HepG2 (cell line): Measurements from ENCODE around the gene GRIN2D. TPM values are rescaled to one million over a fixed set of nuclear protein-coding genes. Genes with fewer than 3 reads are reported as not detected.

Experiments used
- CEBPB ChIP-seq: IDR thresholded peaks from 2 replicates; pipeline ENCODE4 v1.6.1; 2011; ENCODE audit warnings: low read depth, low read length, improper control_type of control experiment, borderline replicate concordance
- ELF4 ChIP-seq: sonication (generic); formaldehyde crosslinking; IDR thresholded peaks from 2 replicates; pipeline ENCODE4 v1.5.0; 2020; ENCODE audit warnings: missing genetic modification reagents, mild to moderate bottlenecking, moderate library complexity, borderline replicate concordance
- KLF12 ChIP-seq: sonication (generic); formaldehyde crosslinking; IDR thresholded peaks from 2 replicates; pipeline ENCODE4 v1.4.0; 2020; ENCODE audit warnings: missing genetic modification reagents, borderline replicate concordance
- MEIS1 ChIP-seq: sonication (generic); formaldehyde crosslinking; IDR thresholded peaks from 2 replicates; pipeline ENCODE4 v1.9.0; 2021; ENCODE audit warnings: mild to moderate bottlenecking, missing genetic modification reagents, moderate library complexity, borderline replicate concordance
- SATB2 ChIP-seq: sonication (generic); formaldehyde crosslinking; IDR thresholded peaks from 2 replicates; pipeline ENCODE4 v1.5.0; 2020; ENCODE audit warnings: missing genetic modification reagents
- SMAD3 ChIP-seq: sonication (generic); formaldehyde crosslinking; IDR thresholded peaks from 2 replicates; pipeline ENCODE4 v1.4.0; 2020; ENCODE audit warnings: missing genetic modification reagents
- YEATS4 ChIP-seq: sonication (generic); formaldehyde crosslinking; IDR thresholded peaks from 2 replicates; pipeline ENCODE4 v1.4.0; 2020; ENCODE audit warnings: missing genetic modification reagents, borderline replicate concordance
- ZNF256 ChIP-seq: sonication (generic); formaldehyde crosslinking; conservative IDR thresholded peaks from 2 replicates; pipeline ENCODE4 v1.4.0; 2020; ENCODE audit warnings: missing genetic modification reagents
- ZNF274 ChIP-seq: sonication (generic); formaldehyde crosslinking; IDR thresholded peaks from 2 replicates; pipeline ENCODE4 v1.5.1; 2020; ENCODE audit warnings: mild to moderate bottlenecking, missing genetic modification reagents
- ZNF34 ChIP-seq: sonication (generic); formaldehyde crosslinking; IDR thresholded peaks from 2 replicates; pipeline ENCODE4 v1.4.0; 2020; ENCODE audit warnings: mild to moderate bottlenecking, missing genetic modification reagents, borderline replicate concordance
- ZNF660 ChIP-seq: sonication (generic); formaldehyde crosslinking; IDR thresholded peaks from 2 replicates; pipeline ENCODE4 v1.5.1; 2020; ENCODE audit warnings: mild to moderate bottlenecking, low read depth, missing genetic modification reagents, borderline replicate concordance
- ZNF883 ChIP-seq: sonication (generic); formaldehyde crosslinking; IDR thresholded peaks from 2 replicates; pipeline ENCODE4 v1.5.1; 2020; ENCODE audit warnings: mild to moderate bottlenecking, missing genetic modification reagents; ENCODE audit errors: not compliant biosample characterization
- polyA plus RNA-seq, 8 experiments: library from polyadenylated mRNA; depleted of rRNA in 3 of 8; stranded (reverse) in 7 of 8; unstranded in 1 of 8; fragments of >200 nt; fragmentation: Illumina TruSeq in 4 of 8; extraction: Trizol in 4 of 8; gene quantifications; 2 replicates each; pipeline versions ENCODE4 v1.2.1 to v1.2.3, GENCODE V29; 2011 to 2016; ENCODE audit warnings: low read depth in 4 of 8, missing spikeins in 1 of 8, mixed read lengths in 1 of 8; ENCODE audit not compliant: insufficient read depth in 1 of 8
- total RNA-seq, 5 experiments: library from RNA; depleted of rRNA; stranded (reverse); fragments of >200 nt; fragmentation: Illumina TruSeq; extraction: Trizol; gene quantifications; 2 replicates each; pipeline ENCODE4 v1.2.3, GENCODE V29; 2016; ENCODE audit warnings: low read depth in 1 of 5
- TF ChIP-seq, protein P1 (sequence below): sonication (generic); formaldehyde crosslinking; IDR thresholded peaks from 2 replicates; pipeline ENCODE4 v1.5.0; 2020; ENCODE audit warnings: mild to moderate bottlenecking, missing genetic modification reagents
- TF ChIP-seq, protein P2 (sequence below): IDR thresholded peaks from 2 replicates; pipeline ENCODE4 v1.6.1; 2018; ENCODE audit warnings: missing genetic modification reagents
- TF ChIP-seq, protein P3 (sequence below): IDR thresholded peaks from 2 replicates; pipeline ENCODE4 v1.6.1; 2016; ENCODE audit warnings: low read depth
- TF ChIP-seq, protein P4 (sequence below): sonication (generic); formaldehyde crosslinking; conservative IDR thresholded peaks from 2 replicates; pipeline ENCODE4 v1.4.0; 2020; ENCODE audit warnings: mild to moderate bottlenecking, missing genetic modification reagents, moderate library complexity
- TF ChIP-seq, protein P5 (sequence below): sonication (generic); formaldehyde crosslinking; IDR thresholded peaks from 2 replicates; pipeline ENCODE4 v1.8.0; 2022; ENCODE audit warnings: low read depth, missing genetic modification reagents

Gene GRIN2D
- total and polyA plus RNA-seq, 2 of the 13 experiments (the other 11 are each of a cell fraction or from before 2014, with no cell fraction given), result 0.02 to 0.13 TPM

DNA sequence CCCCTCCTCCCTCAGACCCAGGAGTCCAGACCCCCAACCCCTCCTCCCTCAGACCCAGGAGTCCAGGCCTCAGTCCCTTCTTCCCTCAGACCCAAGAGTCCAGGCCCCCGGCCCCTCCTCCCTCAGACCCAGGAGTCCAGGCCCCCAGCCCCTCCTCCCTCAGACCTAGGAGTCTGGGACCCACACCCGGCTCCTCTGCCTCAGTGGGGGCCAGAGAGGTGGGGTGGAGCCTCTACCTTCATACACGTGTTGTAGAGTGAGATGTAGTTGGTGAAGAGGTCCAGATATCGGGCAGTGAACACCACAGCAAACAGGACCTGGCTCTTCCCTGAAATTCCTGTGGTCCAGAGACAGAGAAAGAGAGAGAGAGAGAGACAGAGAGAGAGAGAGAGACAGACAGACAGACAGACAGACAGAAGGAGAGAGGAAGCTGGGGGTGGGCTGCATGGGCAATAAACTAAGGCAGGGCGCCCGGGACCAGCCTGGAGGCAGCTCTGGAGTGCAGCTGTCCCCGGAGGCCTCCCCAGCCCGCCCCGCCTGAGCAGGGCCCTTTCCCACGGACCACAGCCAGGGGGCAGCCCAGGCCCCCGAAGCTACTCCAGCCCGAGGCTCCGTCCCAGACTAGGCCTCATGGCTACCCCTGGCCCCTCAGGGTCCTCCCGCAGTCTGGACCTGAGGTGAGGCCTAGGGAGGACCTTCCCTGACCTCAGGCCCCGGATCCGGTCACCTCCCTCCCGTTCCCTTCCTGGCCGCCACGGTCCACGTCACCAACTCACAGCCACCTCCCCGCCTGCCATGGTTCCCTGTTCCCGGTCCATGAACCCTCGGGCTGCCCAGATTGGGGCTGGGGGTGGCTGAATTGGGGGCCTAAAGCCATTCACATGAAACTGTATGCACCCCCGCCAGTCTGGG, 3.0 kb upstream of the GRIN2D start (continued):
- peak; percentile 84 for TF ChIP-seq YEATS4
- TF ChIP-seq, protein P1, sequence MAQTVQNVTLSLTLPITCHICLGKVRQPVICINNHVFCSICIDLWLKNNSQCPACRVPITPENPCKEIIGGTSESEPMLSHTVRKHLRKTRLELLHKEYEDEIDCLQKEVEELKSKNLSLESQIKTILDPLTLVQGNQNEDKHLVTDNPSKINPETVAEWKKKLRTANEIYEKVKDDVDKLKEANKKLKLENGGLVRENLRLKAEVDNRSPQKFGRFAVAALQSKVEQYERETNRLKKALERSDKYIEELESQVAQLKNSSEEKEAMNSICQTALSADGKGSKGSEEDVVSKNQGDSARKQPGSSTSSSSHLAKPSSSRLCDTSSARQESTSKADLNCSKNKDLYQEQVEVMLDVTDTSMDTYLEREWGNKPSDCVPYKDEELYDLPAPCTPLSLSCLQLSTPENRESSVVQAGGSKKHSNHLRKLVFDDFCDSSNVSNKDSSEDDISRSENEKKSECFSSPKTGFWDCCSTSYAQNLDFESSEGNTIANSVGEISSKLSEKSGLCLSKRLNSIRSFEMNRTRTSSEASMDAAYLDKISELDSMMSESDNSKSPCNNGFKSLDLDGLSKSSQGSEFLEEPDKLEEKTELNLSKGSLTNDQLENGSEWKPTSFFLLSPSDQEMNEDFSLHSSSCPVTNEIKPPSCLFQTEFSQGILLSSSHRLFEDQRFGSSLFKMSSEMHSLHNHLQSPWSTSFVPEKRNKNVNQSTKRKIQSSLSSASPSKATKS, result no peak; the same call in 1 of the 2 replicates
- peak; percentile 17; the same call in 1 of the 2 replicates for TF ChIP-seq ZNF274 (CRISPR knock-in tag)
- TF ChIP-seq CEBPB, result no peak
- TF ChIP-seq, protein P2, sequence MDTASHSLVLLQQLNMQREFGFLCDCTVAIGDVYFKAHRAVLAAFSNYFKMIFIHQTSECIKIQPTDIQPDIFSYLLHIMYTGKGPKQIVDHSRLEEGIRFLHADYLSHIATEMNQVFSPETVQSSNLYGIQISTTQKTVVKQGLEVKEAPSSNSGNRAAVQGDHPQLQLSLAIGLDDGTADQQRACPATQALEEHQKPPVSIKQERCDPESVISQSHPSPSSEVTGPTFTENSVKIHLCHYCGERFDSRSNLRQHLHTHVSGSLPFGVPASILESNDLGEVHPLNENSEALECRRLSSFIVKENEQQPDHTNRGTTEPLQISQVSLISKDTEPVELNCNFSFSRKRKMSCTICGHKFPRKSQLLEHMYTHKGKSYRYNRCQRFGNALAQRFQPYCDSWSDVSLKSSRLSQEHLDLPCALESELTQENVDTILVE (CRISPR knock-in tag), result no peak
- TF ChIP-seq ELF4 (CRISPR knock-in tag), result no peak
- TF ChIP-seq MEIS1 (CRISPR knock-in tag), result no peak
- TF ChIP-seq ZNF256 (CRISPR knock-in tag), result peak; percentile 23
- peak; percentile 34; the same call in 1 of the 2 replicates for TF ChIP-seq SMAD3
- TF ChIP-seq, protein P3, sequence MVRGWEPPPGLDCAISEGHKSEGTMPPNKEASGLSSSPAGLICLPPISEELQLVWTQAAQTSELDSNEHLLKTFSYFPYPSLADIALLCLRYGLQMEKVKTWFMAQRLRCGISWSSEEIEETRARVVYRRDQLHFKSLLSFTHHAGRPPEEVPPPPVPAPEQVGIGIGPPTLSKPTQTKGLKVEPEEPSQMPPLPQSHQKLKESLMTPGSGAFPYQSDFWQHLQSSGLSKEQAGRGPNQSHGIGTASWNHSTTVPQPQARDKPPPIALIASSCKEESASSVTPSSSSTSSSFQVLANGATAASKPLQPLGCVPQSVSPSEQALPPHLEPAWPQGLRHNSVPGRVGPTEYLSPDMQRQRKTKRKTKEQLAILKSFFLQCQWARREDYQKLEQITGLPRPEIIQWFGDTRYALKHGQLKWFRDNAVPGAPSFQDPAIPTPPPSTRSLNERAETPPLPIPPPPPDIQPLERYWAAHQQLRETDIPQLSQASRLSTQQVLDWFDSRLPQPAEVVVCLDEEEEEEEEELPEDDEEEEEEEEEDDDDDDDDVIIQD (CRISPR knock-in tag), result no peak
- peak; percentile 63 for TF ChIP-seq KLF12 (CRISPR knock-in tag)
- TF ChIP-seq ZNF883 (CRISPR knock-in tag), result no peak
- no peak for TF ChIP-seq ZNF660 (CRISPR knock-in tag)
- TF ChIP-seq, protein P4, sequence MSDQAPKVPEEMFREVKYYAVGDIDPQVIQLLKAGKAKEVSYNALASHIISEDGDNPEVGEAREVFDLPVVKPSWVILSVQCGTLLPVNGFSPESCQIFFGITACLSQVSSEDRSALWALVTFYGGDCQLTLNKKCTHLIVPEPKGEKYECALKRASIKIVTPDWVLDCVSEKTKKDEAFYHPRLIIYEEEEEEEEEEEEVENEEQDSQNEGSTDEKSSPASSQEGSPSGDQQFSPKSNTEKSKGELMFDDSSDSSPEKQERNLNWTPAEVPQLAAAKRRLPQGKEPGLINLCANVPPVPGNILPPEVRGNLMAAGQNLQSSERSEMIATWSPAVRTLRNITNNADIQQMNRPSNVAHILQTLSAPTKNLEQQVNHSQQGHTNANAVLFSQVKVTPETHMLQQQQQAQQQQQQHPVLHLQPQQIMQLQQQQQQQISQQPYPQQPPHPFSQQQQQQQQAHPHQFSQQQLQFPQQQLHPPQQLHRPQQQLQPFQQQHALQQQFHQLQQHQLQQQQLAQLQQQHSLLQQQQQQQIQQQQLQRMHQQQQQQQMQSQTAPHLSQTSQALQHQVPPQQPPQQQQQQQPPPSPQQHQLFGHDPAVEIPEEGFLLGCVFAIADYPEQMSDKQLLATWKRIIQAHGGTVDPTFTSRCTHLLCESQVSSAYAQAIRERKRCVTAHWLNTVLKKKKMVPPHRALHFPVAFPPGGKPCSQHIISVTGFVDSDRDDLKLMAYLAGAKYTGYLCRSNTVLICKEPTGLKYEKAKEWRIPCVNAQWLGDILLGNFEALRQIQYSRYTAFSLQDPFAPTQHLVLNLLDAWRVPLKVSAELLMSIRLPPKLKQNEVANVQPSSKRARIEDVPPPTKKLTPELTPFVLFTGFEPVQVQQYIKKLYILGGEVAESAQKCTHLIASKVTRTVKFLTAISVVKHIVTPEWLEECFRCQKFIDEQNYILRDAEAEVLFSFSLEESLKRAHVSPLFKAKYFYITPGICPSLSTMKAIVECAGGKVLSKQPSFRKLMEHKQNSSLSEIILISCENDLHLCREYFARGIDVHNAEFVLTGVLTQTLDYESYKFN (CRISPR knock-in tag), result 0 out of 2 replicates have a peak, but pooled peaks have one; percentile 21
- 0 out of 2 replicates have a peak, but pooled peaks have one; percentile 66 for TF ChIP-seq ZNF34 (CRISPR knock-in tag)
- TF ChIP-seq, protein P5, sequence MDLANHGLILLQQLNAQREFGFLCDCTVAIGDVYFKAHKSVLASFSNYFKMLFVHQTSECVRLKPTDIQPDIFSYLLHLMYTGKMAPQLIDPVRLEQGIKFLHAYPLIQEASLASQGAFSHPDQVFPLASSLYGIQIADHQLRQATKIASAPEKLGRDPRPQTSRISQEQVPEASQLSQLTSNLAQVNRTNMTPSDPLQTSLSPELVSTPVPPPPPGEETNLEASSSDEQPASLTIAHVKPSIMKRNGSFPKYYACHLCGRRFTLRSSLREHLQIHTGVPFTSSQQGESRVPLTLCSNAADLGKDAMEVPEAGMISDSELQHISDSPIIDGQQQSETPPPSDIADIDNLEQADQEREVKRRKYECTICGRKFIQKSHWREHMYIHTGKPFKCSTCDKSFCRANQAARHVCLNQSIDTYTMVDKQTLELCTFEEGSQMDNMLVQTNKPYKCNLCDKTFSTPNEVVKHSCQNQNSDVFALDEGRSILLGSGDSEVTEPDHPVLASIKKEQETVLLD, result no peak
- TF ChIP-seq SATB2 (CRISPR knock-in tag), result no peak
